HG02759 (cell line): ENCODE results near the gene MED17.
"Not testable (repeated sequence)": the region's sequence is repeated elsewhere in the genome, so short reads cannot be mapped to it uniquely, and the experiment has no call there.

Source experiments
- ATAC-seq: cut with Tn5 transposase; IDR thresholded peaks from one replicate; pipeline ENCODE4 v1.9.1; 2021; ENCODE audit warnings: mild to moderate bottlenecking, moderate library complexity; ENCODE audit not compliant: unreplicated experiment

The MED17 gene, protein sequence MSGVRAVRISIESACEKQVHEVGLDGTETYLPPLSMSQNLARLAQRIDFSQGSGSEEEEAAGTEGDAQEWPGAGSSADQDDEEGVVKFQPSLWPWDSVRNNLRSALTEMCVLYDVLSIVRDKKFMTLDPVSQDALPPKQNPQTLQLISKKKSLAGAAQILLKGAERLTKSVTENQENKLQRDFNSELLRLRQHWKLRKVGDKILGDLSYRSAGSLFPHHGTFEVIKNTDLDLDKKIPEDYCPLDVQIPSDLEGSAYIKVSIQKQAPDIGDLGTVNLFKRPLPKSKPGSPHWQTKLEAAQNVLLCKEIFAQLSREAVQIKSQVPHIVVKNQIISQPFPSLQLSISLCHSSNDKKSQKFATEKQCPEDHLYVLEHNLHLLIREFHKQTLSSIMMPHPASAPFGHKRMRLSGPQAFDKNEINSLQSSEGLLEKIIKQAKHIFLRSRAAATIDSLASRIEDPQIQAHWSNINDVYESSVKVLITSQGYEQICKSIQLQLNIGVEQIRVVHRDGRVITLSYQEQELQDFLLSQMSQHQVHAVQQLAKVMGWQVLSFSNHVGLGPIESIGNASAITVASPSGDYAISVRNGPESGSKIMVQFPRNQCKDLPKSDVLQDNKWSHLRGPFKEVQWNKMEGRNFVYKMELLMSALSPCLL

GRCh38 chr11:93784145-93784934 is at the start of gene MED17:
Gene MED17 (plus strand): TSS chr11:93784282. CDS start chr11:93784514, 232 bp downstream.
- peak; percentile 97 for ATAC-seq

GRCh38 chr11:93734427-93735222 is 49.5 kb upstream of the MED17 start:
- ATAC-seq, result no peak

- ATAC-seq, result no peak
These were observed 48.5 kb upstream of the MED17 start for GRCh38 chr11:93735627-93736026.

GRCh38 chr11:93736129-93736528 is 48.0 kb upstream of the MED17 start:
- ATAC-seq, result no peak

- ATAC-seq, result no peak
These were observed 46.0 kb upstream of the MED17 start for GRCh38 chr11:93737904-93738612.

DNA sequence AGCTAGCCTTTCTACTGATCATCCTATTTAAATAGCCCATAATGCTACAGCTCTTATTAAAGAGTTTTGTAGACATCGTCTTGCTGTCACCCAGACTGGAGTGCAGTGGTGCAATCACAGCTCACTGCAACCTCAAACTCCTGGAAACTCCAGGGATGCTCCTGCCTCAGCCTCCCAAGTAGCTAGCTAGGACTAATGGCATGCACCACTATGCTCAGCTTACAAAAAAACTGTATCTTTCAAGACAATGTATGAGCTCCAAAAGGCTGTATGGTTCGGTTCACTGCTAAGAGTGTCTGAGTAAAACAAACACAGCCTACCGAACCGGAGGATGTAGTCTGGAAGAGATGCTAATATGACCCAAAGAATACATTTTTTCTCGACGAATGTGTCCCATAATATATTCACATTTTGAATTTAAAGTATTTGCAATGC is 45.4 kb upstream of the MED17 start:
- ATAC-seq, result no peak

GRCh38 chr11:93740031-93740729 is 43.9 kb upstream of the MED17 start:
- no peak for ATAC-seq

GRCh38 chr11:93740730-93741093 is 43.4 kb upstream of the MED17 start:
- ATAC-seq, result peak; percentile 32

GRCh38 chr11:93741094-93741881 is 42.8 kb upstream of the MED17 start, which contains the start of the genes C11orf54 and TAF1D:
Gene C11orf54 (plus strand): TSS chr11:93741672. CDS start chr11:93747394, 5,722 bp downstream.
Gene TAF1D (minus strand): TSS chr11:93741495. CDS start chr11:93739304, 2,191 bp downstream.
- ATAC-seq, result peak; percentile 87

- ATAC-seq, result peak; percentile 12
These were observed 42.2 kb upstream of the MED17 start for GRCh38 chr11:93741882-93742226.

DNA sequence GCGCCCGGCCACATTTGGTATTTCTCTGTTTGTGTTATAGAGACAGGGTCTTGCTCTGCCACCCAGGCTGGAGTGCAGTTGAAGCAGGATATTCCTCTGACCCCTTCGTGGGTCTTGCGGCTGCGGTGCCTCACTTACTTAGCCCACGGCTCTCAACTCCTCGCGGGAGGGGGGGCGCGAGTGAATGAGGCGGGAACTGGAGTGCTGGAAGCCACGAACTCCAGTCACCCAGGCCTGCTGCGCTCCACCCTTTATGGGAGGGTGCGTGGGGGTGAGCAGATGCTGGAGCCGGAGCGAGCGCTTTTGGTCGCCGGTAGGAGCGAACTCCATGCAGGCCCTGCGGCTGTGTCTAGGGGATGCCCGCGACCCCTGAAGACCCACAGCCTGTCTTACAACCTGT is 40.8 kb upstream of the MED17 start:
- no peak for ATAC-seq

DNA sequence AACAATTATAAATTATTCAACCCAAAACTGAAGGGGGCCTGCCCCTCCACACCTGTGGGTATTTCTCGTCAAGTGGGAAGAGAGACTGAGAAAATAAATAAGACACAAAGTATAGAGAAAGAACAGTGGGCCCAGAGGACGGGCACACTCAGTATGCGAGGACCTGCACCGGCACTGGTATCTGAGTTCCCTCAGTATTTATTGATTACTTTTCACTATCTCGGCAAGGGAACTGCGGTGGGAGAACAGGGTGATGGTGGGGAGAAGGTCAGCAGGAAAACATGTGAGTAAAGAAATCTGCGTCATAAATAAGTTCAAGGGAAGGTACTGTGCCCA is 39.4 kb upstream of the MED17 start:
- no peak for ATAC-seq

GRCh38 chr11:93745005-93745755 is 38.9 kb upstream of the MED17 start:
- not testable (repeated sequence) for ATAC-seq

- no peak for ATAC-seq
These were observed 38.0 kb upstream of the MED17 start for GRCh38 chr11:93746101-93746500.

- peak; percentile 85 for ATAC-seq
These were observed 37.0 kb upstream of the MED17 start for GRCh38 chr11:93747122-93747521.

DNA sequence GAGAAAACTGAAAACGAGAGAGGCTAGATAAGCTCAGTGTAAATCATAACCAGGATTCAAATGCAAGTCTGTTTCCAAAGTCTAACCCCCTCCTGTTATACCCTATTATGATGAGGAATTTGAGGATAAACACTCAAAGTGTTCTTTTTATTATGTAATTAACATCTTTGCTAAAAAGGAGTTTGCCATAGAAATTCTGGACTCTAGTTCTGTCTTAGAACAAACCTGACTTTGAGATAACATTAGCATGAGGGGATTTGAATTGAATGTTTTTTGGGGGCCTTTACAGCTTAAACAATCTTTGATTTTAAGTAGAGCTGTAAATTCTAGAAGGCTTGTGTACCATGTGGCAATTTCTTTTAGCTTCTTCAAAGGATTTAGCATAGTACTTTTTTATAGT is 33.1 kb upstream of the MED17 start:
- ATAC-seq, result no peak

- no peak for ATAC-seq
These were observed 30.8 kb upstream of the MED17 start for GRCh38 chr11:93753241-93753640.

DNA sequence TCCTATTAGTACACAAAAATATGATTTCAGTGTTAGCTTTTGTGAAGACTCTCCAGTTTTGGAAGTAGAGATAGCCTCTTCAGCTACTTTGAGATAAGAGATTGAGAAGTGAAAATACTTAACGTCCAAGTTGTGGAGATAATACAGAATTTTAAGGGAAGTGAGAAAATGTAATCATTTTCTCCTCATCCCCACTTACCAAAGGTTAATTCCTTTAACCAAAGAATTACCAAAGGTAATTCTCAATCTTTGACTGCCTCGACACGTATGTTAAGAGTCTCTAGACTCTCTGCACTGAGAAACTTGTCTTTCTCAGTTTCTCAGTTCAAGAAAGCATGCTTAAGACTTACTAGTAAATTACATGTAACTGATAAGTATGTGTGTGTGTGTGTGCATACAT is 27.3 kb upstream of the MED17 start:
- ATAC-seq, result no peak
